Subcutaneous abdominal adipose tissue (tissue), 5 donors: ENCODE results near the gene SRC.

Experiments
- H3K27ac ChIP-seq: one replicate; pipeline ENCODE4 v1.7.0; 2013; ENCODE audit warnings: low read depth, mild to moderate bottlenecking, inconsistent platforms, low read length, moderate library complexity
- H3K27me3 ChIP-seq, 5 donors: one replicate each; pipeline ENCODE4 v1.7.0; 2013; ENCODE audit warnings: low read length in 5 of 5, inconsistent platforms in 1 of 5; ENCODE audit not compliant: control insufficient read depth in 5 of 5, insufficient read depth in 4 of 5
- H3K36me3 ChIP-seq, 5 donors: one replicate each; pipeline ENCODE4 v1.7.0; 2013; ENCODE audit warnings: low read length in 5 of 5; ENCODE audit not compliant: control insufficient read depth in 5 of 5, insufficient read depth in 5 of 5
- H3K4me1 ChIP-seq, 5 donors: one replicate each; pipeline ENCODE4 v1.7.0; 2013; ENCODE audit warnings: low read length in 5 of 5, mild to moderate bottlenecking in 3 of 5, moderate library complexity in 1 of 5; ENCODE audit not compliant: control insufficient read depth in 5 of 5, insufficient read depth in 5 of 5
- H3K4me3 ChIP-seq, 5 donors: one replicate each; pipeline ENCODE4 v1.7.0; 2013; ENCODE audit warnings: low read length in 5 of 5, low read depth in 1 of 5
- H3K9ac ChIP-seq, 5 donors: one replicate each; pipeline ENCODE4 v1.7.0; 2013; ENCODE audit warnings: low read length in 5 of 5, mild to moderate bottlenecking in 4 of 5, moderate library complexity in 3 of 5
- H3K9me3 ChIP-seq, 5 donors: one replicate each; pipeline ENCODE4 v1.7.0; 2013; ENCODE audit warnings: low read length in 5 of 5; ENCODE audit not compliant: control insufficient read depth in 5 of 5
- donor health status: healthy.
- donor health status: healthy.
- donor health status: healthy.
- donor health status: healthy.
- donor health status: healthy.

SRC gene

GRCh38 chr20:37305079-37305478 lies 40.9 kb upstream of the SRC start:
- H3K9me3 ChIP-seq = no peaks in the 10 kb centered on the region
- peaks cover 0 to 9% (median under 1%) of the 10 kb centered on the region in 5 donors for H3K4me1 ChIP-seq
- no peak overlapping the region for H3K4me3 ChIP-seq
- H3K27ac ChIP-seq = no peak overlapping the region
- H3K9ac ChIP-seq = no peak overlapping the region
- peaks cover 5 to 68% (median 54%) of the 10 kb centered on the region in 5 donors for H3K36me3 ChIP-seq
- no peaks in the 10 kb centered on the region for H3K27me3 ChIP-seq

DNA sequence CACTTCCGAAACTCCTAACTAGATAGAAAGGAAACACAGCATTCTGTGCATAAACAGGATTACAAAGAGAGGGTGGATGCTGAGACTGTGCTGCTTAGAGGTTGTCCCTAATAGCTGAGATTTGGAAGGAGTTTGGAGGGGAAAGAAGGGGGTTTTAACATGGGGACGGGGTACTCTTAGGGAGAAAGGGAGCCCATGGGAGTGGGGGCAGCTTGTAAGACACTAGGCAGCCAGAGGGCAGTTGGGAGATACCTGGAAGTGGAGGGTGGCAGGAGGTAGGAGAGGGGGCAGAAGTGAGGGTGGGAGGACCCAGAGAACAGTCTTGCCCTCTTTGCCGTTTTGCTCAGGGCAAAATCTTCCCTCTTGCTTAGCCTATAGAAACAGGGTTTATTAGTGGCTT lies 40.1 kb upstream of the SRC start:
- Histone ChIP-seq H3K27me3 (no peaks in the 10 kb centered on the region), H3K36me3 (peaks cover 5 to 75% (median 62%) of the 10 kb centered on the region in 5 donors), H3K4me1 (peaks cover 0 to 9% (median 0%) of the 10 kb centered on the region in 5 donors), H3K9ac (no peak overlapping the region), H3K27ac (no peak overlapping the region), H3K4me3 (no peak overlapping the region), H3K9me3 (no peaks in the 10 kb centered on the region)

GRCh38 chr20:37308086-37309050 lies 37.6 kb upstream of the SRC start:
- Histone ChIP-seq H3K4me3 (no peak overlapping the region), H3K27me3 (no peaks in the 10 kb centered on the region), H3K27ac (no peak overlapping the region), H3K36me3 (peaks cover 0 to 65% (median 49%) of the 10 kb centered on the region in 5 donors), H3K9ac (no peak overlapping the region), H3K4me1 (peaks cover 0 to 9% (median 0%) of the 10 kb centered on the region in 5 donors), H3K9me3 (no peaks in the 10 kb centered on the region)

GRCh38 chr20:37309290-37309689 lies 36.6 kb upstream of the SRC start:
- H3K36me3 ChIP-seq = peaks cover 0 to 60% (median 45%) of the 10 kb centered on the region in 5 donors
- no peaks in the 10 kb centered on the region for H3K9me3 ChIP-seq
- H3K4me3 ChIP-seq = no peak overlapping the region
- H3K27ac ChIP-seq = no peak overlapping the region
- H3K9ac ChIP-seq = no peak overlapping the region
- H3K4me1 ChIP-seq = peaks cover 4 to 15% (median 8%) of the 10 kb centered on the region in 5 donors
- no peaks in the 10 kb centered on the region for H3K27me3 ChIP-seq

DNA sequence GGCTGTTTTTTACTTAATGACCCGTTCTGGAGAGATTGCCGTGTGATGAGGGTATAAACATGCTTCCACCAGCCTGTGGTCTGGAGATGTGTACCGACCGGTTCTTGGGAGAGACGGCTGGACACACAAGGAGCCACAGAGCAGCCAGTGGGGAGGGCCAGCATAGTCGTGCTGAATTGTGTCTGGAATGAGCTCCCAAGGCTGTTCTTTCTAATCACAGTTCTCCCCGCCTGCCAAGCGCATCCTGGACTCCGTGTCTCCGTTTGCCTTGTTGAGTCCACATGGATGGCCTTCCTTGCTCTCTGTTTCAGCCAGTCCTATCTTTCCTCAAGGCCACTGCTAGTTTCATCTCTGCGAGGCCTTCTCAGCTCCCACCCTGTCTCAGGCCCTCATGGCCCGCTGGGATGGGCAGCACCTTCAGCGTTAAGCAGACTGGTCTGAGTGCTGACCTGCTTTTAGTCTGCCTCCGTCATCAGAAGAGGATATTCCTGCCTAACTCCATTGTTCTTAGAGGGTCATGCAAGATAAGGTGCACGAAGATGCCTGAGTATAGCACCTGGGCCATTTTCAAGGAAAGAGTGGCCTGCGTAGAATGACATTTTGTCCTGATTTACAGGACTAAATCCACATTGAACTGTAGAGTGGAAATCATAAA lies 35.9 kb upstream of the SRC start:
- Histone ChIP-seq H3K27me3 (no peaks in the 10 kb centered on the region), H3K36me3 (peaks cover 0 to 58% (median 39%) of the 10 kb centered on the region in 5 donors), H3K9ac (no peak overlapping the region), H3K4me1 (peaks cover 6 to 23% (median 16%) of the 10 kb centered on the region in 5 donors), H3K9me3 (no peaks in the 10 kb centered on the region), H3K27ac (no peak overlapping the region), H3K4me3 (no peak overlapping the region)

GRCh38 chr20:37310951-37311350 lies 35.0 kb upstream of the SRC start:
- Histone ChIP-seq H3K4me1 (peaks cover 9 to 32% (median 24%) of the 10 kb centered on the region in 5 donors), H3K27ac (no peak overlapping the region), H3K4me3 (no peak overlapping the region), H3K9me3 (no peaks in the 10 kb centered on the region), H3K9ac (no peak overlapping the region), H3K36me3 (peaks cover 0 to 65% (median 40%) of the 10 kb centered on the region in 5 donors), H3K27me3 (no peaks in the 10 kb centered on the region)

DNA sequence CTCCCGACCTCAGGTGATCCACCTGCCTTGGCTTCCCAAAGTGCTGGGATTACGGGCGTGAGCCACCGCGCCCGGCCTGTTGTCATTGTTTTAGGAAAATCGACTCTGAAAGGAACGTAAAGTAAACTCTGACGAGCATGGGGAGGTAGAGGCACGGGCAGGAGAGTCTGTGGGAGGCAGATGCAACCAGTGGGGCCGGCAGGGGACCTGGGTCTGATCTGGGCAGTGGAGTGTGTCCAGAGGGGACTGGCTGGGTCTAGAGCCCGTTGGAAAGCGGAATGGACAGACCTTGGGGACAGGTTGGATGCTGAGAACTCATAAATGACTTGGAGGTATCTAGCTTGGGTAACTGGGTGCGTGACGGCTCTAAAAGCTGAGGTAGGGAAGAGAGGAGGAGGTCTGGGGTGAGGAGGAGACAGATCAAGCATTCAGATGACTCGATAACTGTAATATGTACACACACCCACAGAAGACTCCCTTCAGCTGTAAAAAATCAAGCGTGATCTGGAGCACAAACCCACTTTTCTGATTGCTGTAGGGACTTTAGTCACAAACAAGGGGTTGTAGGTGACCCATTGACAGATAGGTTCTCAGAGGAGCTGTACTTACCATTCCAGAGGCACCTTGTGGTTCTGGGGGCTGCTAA lies 34.1 kb upstream of the SRC start:
- H3K4me1 ChIP-seq = peaks cover 9 to 35% (median 24%) of the 10 kb centered on the region in 5 donors

DNA sequence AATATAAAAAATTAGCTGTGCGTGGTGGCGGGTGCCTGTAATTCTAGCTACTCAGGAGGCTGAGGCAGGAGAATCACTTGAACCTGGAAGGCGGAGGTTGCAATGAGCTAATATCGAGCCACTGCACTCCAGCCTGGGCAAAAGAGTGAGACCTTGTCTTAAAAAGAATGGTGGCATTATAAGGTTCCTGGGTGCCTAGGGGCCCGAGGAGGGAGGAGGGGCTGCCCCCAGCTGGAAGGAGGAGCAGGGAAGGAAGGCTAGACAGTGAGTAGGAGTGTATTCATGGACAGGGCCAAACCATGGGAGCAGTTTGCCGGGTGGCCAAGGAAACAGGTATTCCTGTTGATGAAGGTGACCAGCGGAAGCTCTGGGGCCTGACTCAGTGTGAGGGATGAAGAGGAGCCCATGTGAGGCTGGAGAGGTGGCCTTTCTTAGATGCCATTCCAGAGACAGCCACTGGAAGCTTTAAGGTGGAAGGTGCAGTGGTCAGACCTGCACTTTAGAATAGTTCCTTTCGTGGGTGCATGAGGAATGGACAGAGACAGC lies 32.3 kb upstream of the SRC start:
- Histone ChIP-seq H3K4me1 (peaks cover 9 to 26% (median 24%) of the 10 kb centered on the region in 5 donors), H3K9me3 (no peaks in the 10 kb centered on the region), H3K27me3 (no peaks in the 10 kb centered on the region), H3K27ac (peak overlapping the region; percentile 74), H3K4me3 (no peak overlapping the region), H3K9ac (peak overlapping the region in 2 of 5 donors; percentile 38 to 62), H3K36me3 (peaks cover 0 to 72% (median 49%) of the 10 kb centered on the region in 5 donors)

More for the DNA sequence above, 34.1 kb upstream of the SRC start:
- no peaks in the 10 kb centered on the region for H3K9me3 ChIP-seq
- no peak overlapping the region for H3K4me3 ChIP-seq
- no peaks in the 10 kb centered on the region for H3K27me3 ChIP-seq
- peaks cover 0 to 68% (median 44%) of the 10 kb centered on the region in 5 donors for H3K36me3 ChIP-seq
- no peak overlapping the region for H3K9ac ChIP-seq
- H3K27ac ChIP-seq = no peak overlapping the region

DNA sequence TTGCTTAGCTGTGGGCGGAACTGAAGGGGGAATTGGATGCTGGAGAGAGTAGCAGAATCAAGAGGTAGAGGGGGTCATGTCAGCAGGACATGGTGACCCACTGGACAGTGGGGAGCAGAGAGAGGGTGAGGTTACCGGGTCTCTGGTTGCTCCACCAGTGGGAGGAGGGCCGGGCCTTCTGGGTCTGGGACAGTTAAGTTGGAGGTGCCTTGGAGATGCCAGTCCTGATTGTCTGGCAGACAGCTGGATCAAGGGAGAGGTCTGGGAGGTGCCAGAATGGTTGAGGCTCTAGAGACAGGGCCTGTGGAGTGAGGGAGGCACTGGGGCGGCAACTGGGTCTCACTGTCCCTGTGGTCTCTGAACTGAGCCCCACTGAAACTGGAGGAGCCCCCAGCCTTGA lies 31.8 kb upstream of the SRC start:
- peak overlapping the region; percentile 74 for H3K27ac ChIP-seq
- peak overlapping the region in 3 of 5 donors; percentile 38 to 62 (median 50) for H3K9ac ChIP-seq
- H3K27me3 ChIP-seq = no peaks in the 10 kb centered on the region

More for the DNA sequence above, 31.8 kb upstream of the SRC start:
- Histone ChIP-seq H3K4me3 (no peak overlapping the region), H3K9me3 (no peaks in the 10 kb centered on the region), H3K4me1 (peaks cover 9 to 26% (median 24%) of the 10 kb centered on the region in 5 donors), H3K36me3 (peaks cover 0 to 70% (median 46%) of the 10 kb centered on the region in 5 donors)
